Tibial artery (tissue), 4 donors: ENCODE measurements around the gene RET.

Experiments
- DNase-seq, 2 donors: peaks; one replicate each; pipeline ENCODE4 v3.0.0-alpha.2; 2019
- H3K27ac ChIP-seq, 2 donors: fragments of 200-600 bp; sonication (generic) in 1 of 2; 1 replicate in 1 of 2; 2 replicates in 1 of 2; pipeline ENCODE4 v1.5.1; 2018 to 2019; ENCODE audit warnings: mild to moderate bottlenecking in 1 of 2
- H3K27me3 ChIP-seq, 2 donors: fragments of 200-600 bp; sonication (generic) in 1 of 2; one replicate each; pipeline versions ENCODE4 v1.5.1 to v1.6.0; 2016 to 2019
- H3K36me3 ChIP-seq, 3 donors: fragments of 200-600 bp; sonication (generic) in 2 of 3; one replicate each; pipeline ENCODE4 v1.5.1; 2016 to 2019; ENCODE audit warnings: mild to moderate bottlenecking in 2 of 3
- H3K4me1 ChIP-seq, 4 donors: fragments of 200-600 bp; sonication (generic) in 2 of 4; 1 replicate in 3 of 4; 2 replicates in 1 of 4; pipeline ENCODE4 v1.5.1; 2016 to 2019
- H3K4me3 ChIP-seq, 2 donors: fragments of 200-600 bp; sonication (generic) in 1 of 2; 1 replicate in 1 of 2; 2 replicates in 1 of 2; pipeline ENCODE4 v1.5.1; 2018 to 2019; ENCODE audit warnings: mild to moderate bottlenecking in 2 of 2
- H3K9me3 ChIP-seq, 3 donors: fragments of 200-600 bp; sonication (generic) in 1 of 3; one replicate each; pipeline ENCODE4 v1.5.1; 2016 to 2019
- intact Hi-C: fragments of 100-400 bp; cut with DNase I; formaldehyde crosslinking; loops from one replicate; pipeline ENCODE4 v1.15.0; 2023; ENCODE audit warnings: low total_unique reads
- TF ChIP-seq, protein P1 (sequence below), 2 experiments: fragments of 200-600 bp in 1 of 2; fragments of 450-650 bp in 1 of 2; IDR thresholded peaks; one replicate each; pipeline ENCODE4 v1.5.1; 2017 to 2019; ENCODE audit warnings: antibody characterized with exemption in 2 of 2, mild to moderate bottlenecking in 1 of 2, moderate library complexity in 1 of 2

Gene RET

DNA sequence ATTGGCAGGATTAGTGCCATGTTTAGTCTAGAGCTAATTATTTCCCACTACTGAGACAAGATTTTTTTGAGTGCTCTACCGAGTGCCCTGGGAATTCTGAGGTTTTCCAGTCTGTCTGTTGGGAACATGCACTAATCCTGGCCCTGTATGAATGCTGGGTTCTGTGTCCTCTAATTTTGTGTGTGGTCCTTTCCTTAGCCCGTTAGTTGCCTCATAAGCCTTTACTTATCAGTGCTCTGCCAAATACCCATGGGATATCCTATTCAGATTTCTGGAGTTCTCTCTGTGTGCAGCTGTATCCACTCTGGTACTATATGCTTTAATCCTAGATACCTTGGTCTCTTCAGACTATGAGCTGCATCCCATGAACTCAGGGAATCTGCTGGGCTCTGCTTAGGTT is 74.5 kb downstream of the RET start:
- intact Hi-C loops, result no loop called here
- no peak overlapping the region for H3K27ac ChIP-seq
- H3K36me3 ChIP-seq, result no peaks in the 10 kb centered on the region
- no peak overlapping the region for H3K4me3 ChIP-seq
- TF ChIP-seq, protein P1, sequence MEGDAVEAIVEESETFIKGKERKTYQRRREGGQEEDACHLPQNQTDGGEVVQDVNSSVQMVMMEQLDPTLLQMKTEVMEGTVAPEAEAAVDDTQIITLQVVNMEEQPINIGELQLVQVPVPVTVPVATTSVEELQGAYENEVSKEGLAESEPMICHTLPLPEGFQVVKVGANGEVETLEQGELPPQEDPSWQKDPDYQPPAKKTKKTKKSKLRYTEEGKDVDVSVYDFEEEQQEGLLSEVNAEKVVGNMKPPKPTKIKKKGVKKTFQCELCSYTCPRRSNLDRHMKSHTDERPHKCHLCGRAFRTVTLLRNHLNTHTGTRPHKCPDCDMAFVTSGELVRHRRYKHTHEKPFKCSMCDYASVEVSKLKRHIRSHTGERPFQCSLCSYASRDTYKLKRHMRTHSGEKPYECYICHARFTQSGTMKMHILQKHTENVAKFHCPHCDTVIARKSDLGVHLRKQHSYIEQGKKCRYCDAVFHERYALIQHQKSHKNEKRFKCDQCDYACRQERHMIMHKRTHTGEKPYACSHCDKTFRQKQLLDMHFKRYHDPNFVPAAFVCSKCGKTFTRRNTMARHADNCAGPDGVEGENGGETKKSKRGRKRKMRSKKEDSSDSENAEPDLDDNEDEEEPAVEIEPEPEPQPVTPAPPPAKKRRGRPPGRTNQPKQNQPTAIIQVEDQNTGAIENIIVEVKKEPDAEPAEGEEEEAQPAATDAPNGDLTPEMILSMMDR (IDR thresholded peaks at IDR 0.05), result no peak
- H3K27me3 ChIP-seq, result no peaks in the 10 kb centered on the region
- DNase-seq, result no peak
- H3K4me1 ChIP-seq, result peaks cover 0 to 30% (median 2%) of the 10 kb centered on the region in 4 donors
- no peaks in the 10 kb centered on the region for H3K9me3 ChIP-seq

DNA sequence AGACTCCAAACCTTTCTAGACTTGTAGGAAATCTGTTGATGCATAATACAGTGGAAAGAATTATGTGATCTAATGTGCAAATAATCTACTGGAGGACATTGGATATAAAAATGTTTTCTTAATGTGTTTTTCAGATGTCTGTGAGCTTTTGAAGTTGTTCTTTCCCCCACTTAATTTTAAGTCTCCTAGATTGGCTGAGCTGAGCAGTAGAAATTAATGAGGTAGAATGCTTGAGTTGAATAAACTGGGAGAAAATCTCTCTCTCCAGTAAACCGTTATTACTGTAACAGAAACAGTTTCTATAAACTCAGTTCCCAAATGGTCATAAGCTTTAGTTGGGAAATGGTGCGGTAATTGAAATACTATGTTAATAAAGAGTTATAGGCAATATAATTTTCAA is 77.0 kb downstream of the RET start:
- no peaks in the 10 kb centered on the region for H3K9me3 ChIP-seq
- TF ChIP-seq, protein P1 (IDR thresholded peaks at IDR 0.05), result no peak
- no peaks in the 10 kb centered on the region for H3K36me3 ChIP-seq
- no peak overlapping the region for H3K27ac ChIP-seq
- H3K27me3 ChIP-seq, result no peaks in the 10 kb centered on the region
- no peak for DNase-seq
- intact Hi-C loops, result no loop called here
- no peak overlapping the region for H3K4me3 ChIP-seq
- peaks cover 0 to 34% (median 4%) of the 10 kb centered on the region in 4 donors for H3K4me1 ChIP-seq

DNA sequence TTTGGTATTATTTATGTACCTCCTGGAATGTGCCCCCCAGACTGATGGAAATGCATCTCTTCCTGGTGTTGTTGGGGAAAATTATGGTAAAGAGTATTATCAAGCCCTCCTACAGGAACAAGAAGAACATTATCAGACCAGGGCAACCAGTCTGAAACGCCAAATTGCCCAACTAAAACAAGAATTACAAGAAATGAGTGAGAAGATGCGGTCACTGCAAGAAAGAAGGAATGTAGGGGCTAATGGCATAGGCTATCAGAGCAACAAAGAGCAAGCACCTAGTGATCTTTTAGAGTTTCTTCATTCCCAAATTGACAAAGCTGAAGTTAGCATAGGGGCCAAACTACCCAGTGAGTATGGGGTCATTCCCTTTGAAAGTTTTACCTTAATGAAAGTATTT is 78.4 kb downstream of the RET start:
- intact Hi-C loops, result no loop called here
- Histone ChIP-seq H3K36me3 (no peaks in the 10 kb centered on the region), H3K27me3 (no peaks in the 10 kb centered on the region), H3K27ac (no peak overlapping the region), H3K4me1 (peaks cover 0 to 46% (median 7%) of the 10 kb centered on the region in 4 donors), H3K9me3 (no peaks in the 10 kb centered on the region), H3K4me3 (no peak overlapping the region)
- TF ChIP-seq, protein P1 (IDR thresholded peaks at IDR 0.05), result no peak
- no peak for DNase-seq

DNA sequence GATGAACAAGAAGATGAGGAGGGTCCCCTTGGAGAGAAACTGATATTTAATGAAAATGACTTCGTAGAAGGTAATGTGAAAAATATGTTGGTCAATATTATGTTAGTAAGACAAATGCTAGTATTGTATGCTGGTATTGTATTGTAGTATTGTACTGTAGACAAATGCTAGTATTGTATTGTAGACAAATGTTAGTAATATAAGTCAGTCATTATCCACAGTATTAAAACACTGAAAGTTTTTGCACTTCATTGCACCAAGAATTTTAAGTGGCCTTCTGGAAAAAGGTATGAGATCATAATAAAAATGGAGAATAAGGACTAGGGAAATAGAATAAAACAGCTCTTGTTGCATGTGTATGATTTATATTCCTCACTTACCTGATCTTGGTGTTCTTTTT is 78.9 kb downstream of the RET start:
- no peak for DNase-seq
- H3K27ac ChIP-seq, result no peak overlapping the region
- no peaks in the 10 kb centered on the region for H3K27me3 ChIP-seq
- no peak overlapping the region for H3K4me3 ChIP-seq
- no peaks in the 10 kb centered on the region for H3K9me3 ChIP-seq
- peaks cover 0 to 51% (median 8%) of the 10 kb centered on the region in 4 donors for H3K4me1 ChIP-seq
- TF ChIP-seq, protein P1 (IDR thresholded peaks at IDR 0.05), result no peak
- peaks cover 0 to 4% (median 0%) of the 10 kb centered on the region in 3 donors for H3K36me3 ChIP-seq
- intact Hi-C loops, result no loop called here

DNA sequence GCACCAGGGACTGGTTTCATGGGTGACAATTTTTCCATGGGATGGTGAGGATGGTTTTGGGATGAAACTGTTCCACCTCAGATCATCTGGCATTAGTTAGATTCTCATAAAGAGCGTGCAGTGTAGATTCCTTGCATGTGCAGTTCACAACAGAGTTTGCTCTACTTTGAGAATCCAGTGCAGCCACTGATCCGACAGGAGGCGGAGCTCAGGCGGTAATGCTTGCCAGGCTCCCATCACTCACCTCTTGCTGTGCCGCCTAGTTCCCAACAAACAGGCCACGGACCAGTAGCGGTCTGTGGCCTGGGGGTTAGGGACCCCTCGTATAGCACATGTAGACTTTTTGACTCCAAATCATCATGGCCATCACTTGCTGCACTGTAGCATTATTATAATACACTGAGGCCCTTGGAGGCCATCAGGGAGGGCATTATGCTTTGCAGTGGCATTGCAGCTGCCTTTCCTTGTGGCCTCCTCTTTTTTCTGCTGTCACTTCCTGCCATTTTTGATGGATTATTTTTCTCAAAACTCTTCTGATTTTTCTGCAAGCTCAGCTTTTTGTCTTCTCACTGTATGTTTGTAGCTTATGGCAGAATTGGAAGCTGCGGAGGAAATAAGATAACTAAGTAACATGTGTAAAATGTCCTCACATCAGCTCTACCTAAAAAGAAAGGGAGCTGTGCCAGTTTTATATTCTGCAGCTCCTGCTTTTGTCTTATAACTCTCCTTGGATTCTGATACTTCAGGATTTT is 79.9 kb downstream of the RET start:
- Histone ChIP-seq H3K4me3 (no peak overlapping the region), H3K9me3 (no peaks in the 10 kb centered on the region), H3K36me3 (peaks cover 5 to 11% (median 6%) of the 10 kb centered on the region in 3 donors), H3K27me3 (no peaks in the 10 kb centered on the region), H3K4me1 (peaks cover 0 to 48% (median 6%) of the 10 kb centered on the region in 4 donors), H3K27ac (no peak overlapping the region)
- intact Hi-C loops, result no loop called here
- no peak for DNase-seq
- TF ChIP-seq, protein P1 (IDR thresholded peaks at IDR 0.05), result no peak
